K562 (cell line): Measurements from ENCODE around the gene CCNL1. TPM values are rescaled to one million over a fixed set of nuclear protein-coding genes. Genes with fewer than 3 reads are reported as not detected.

Experiments
- CBFA2T3 ChIP-seq: fragments of 450-650 bp; IDR thresholded peaks from 2 replicates; pipeline ENCODE4 v1.6.1; 2017
- FOXM1 ChIP-seq, 2 experiments: fragments of 450-650 bp in 1 of 2; sonication (generic) in 1 of 2; formaldehyde crosslinking in 1 of 2; IDR thresholded peaks; 2 replicates each; pipeline versions ENCODE4 v1.6.1 to v1.9.0; 2017 to 2022; ENCODE audit warnings: low read depth in 2 of 2, mild to moderate bottlenecking in 2 of 2, missing genetic modification reagents in 1 of 2, moderate library complexity in 1 of 2
- JUNB ChIP-seq: fragments of 450-650 bp; formaldehyde crosslinking; conservative IDR thresholded peaks from 2 replicates; pipeline ENCODE4 v1.4.0; 2020; ENCODE audit warnings: mild to moderate bottlenecking
- MAFK ChIP-seq: IDR thresholded peaks from 2 replicates; pipeline ENCODE4 v1.6.1; 2011; ENCODE audit warnings: low read length, improper control_type of control experiment
- MIER1 ChIP-seq: fragments of 450-650 bp; IDR thresholded peaks from 2 replicates; pipeline ENCODE4 v1.6.1; 2016; ENCODE audit warnings: antibody characterized with exemption, mild to moderate bottlenecking, low read depth
- PHB ChIP-seq: fragments of 250-450 bp; sonication (Bioruptor Pico); IDR thresholded peaks from 2 replicates; pipeline ENCODE4 v1.5.0; 2021
- PPARD ChIP-seq: fragments of 250-450 bp; sonication (Bioruptor Pico); IDR thresholded peaks from 2 replicates; pipeline ENCODE4 v1.8.0; 2022; ENCODE audit warnings: inconsistent platforms, mild to moderate bottlenecking, moderate library complexity
- SMARCA4 ChIP-seq: fragments of 450-650 bp; IDR thresholded peaks from 2 replicates; pipeline ENCODE4 v1.6.1; 2016
- SMARCC2 ChIP-seq: fragments of 450-650 bp; IDR thresholded peaks from 2 replicates; pipeline ENCODE4 v1.6.1; 2017; ENCODE audit warnings: antibody characterized with exemption, moderate library complexity, mild to moderate bottlenecking, low read depth
- TAF1 ChIP-seq: IDR thresholded peaks from 2 replicates; pipeline ENCODE4 v1.6.1; 2011; ENCODE audit warnings: mild to moderate bottlenecking, low read length, moderate library complexity; ENCODE audit not compliant: insufficient read depth, control insufficient read depth, severe bottlenecking; ENCODE audit errors: extremely low read depth
- TAF9B ChIP-seq: fragments of 450-650 bp; IDR thresholded peaks from 2 replicates; pipeline ENCODE4 v1.6.1; 2018; ENCODE audit warnings: mild to moderate bottlenecking; ENCODE audit not compliant: partially characterized antibody
- TOE1 ChIP-seq, 2 experiments: fragments of 450-650 bp in 1 of 2; sonication (generic) in 1 of 2; formaldehyde crosslinking in 1 of 2; IDR thresholded peaks; 2 replicates each; pipeline versions ENCODE4 v1.7.1 to v1.8.0; 2016 to 2022; ENCODE audit warnings: borderline replicate concordance in 2 of 2, mild to moderate bottlenecking in 2 of 2, antibody characterized with exemption in 1 of 2, inconsistent platforms in 1 of 2, low read depth in 1 of 2, missing genetic modification reagents in 1 of 2, moderate library complexity in 1 of 2
- ZNF324 ChIP-seq: fragments of 250-450 bp; sonication (Bioruptor Pico); IDR thresholded peaks from 2 replicates; pipeline ENCODE4 v1.4.0; 2020; ENCODE audit warnings: mild to moderate bottlenecking
- ZNF76 ChIP-seq: fragments of 250-450 bp; sonication (Bioruptor Pico); IDR thresholded peaks from 2 replicates; pipeline ENCODE4 v1.4.0; 2020; ENCODE audit warnings: mild to moderate bottlenecking, moderate library complexity, borderline replicate concordance
- polyA plus RNA-seq, 8 experiments: library from polyadenylated mRNA; depleted of rRNA in 4 of 8; stranded (reverse) in 5 of 8; unstranded in 3 of 8; fragments of >200 nt; fragmentation: Nextera tagmentation in 2 of 8; fragmentation: Illumina TruSeq in 1 of 8; extraction: Ambion mirVana in 2 of 8; extraction: Trizol in 1 of 8; gene quantifications; 2 replicates each; pipeline versions ENCODE4 v1.2.1 to v1.2.3, GENCODE V29; 2011 to 2014; ENCODE audit warnings: inconsistent platforms in 1 of 8, missing spikeins in 1 of 8
- total RNA-seq, 7 experiments: library from RNA; depleted of rRNA in 6 of 7; stranded (reverse); fragments of >200 nt in 6 of 7; fragmentation: Illumina TruSeq in 2 of 7; extraction: Trizol in 2 of 7; gene quantifications; 2 replicates each; pipeline versions ENCODE4 v1.2.1 to v1.2.3, GENCODE V29; 2011 to 2021; ENCODE audit warnings: low replicate concordance in 1 of 7
- TF ChIP-seq, protein P1 (sequence below): fragments of 250-450 bp; sonication (Bioruptor Pico); IDR thresholded peaks from 2 replicates; pipeline ENCODE4 v1.8.0; 2022; ENCODE audit warnings: moderate library complexity, mild to moderate bottlenecking, inconsistent platforms
- TF ChIP-seq, protein P2 (sequence below): fragments of 450-650 bp; IDR thresholded peaks from 2 replicates; pipeline ENCODE4 v1.6.1; 2016; ENCODE audit warnings: mild to moderate bottlenecking, moderate library complexity

CCNL1 gene
- total and polyA plus RNA-seq, 9 of the 15 experiments (the other 6 are each of a cell fraction or from before 2014, with no cell fraction given) = 16.1 to 186 (median 132) TPM

DNA sequence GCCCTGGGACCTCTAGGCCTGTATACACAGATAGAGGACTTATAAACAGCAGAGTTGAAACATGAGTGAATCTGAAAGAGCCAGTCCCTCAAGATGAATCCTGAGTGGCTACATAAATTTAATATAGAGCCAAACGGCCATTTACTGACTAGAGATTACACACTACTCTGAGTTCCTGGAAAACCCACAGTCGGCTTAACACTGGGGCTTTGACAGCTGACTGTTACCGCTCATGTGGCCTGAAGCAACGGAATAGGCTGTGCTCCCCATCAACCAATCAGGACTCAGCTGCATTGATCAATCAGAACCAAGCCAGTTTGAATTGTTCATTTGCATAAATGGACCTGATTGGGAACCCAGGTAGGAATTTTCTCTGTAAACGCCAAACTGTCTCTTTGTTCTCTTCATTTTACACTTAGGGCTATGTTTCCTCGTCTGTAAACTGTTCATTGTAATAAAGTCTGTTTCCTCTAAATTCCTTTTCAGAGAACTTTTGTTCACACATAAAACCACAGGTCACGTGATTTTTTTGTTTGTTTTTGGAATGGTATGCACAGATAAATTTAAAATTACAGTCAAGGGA, 40.5 kb downstream of the CCNL1 start (continued):
- TF ChIP-seq TOE1 (IDR thresholded peaks at IDR 0.05; ENCODE audit: borderline replicate concordance) (peak; percentile 93), TOE1 (CRISPR knock-in tag; IDR thresholded peaks at IDR 0.05; ENCODE audit: borderline replicate concordance, low read depth) (no peak), TAF9B (peak; percentile 35), MIER1 (no peak), FOXM1 (IDR thresholded peaks at IDR 0.05; ENCODE audit: low read depth) (peak; percentile 95), FOXM1 (CRISPR knock-in tag; IDR thresholded peaks at IDR 0.05; ENCODE audit: low read depth) (no peak), SMARCC2 (no peak), JUNB (CRISPR knock-in tag) (no peak), ZNF324 (CRISPR knock-in tag) (no peak), PHB (CRISPR knock-in tag) (no peak), PPARD (CRISPR knock-in tag) (no peak), MAFK (no peak), SMARCA4 (peak; percentile 11; the same call in 1 of the 2 replicates), TAF1 (no peak), ZNF76 (CRISPR knock-in tag) (no peak), CBFA2T3 (peak; percentile 69)
- TF ChIP-seq, protein P1, sequence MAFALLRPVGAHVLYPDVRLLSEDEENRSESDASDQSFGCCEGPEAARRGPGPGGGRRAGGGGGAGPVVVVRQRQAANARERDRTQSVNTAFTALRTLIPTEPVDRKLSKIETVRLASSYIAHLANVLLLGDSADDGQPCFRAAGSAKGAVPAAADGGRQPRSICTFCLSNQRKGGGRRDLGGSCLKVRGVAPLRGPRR (CRISPR knock-in tag) = no peak
- TF ChIP-seq, protein P2, sequence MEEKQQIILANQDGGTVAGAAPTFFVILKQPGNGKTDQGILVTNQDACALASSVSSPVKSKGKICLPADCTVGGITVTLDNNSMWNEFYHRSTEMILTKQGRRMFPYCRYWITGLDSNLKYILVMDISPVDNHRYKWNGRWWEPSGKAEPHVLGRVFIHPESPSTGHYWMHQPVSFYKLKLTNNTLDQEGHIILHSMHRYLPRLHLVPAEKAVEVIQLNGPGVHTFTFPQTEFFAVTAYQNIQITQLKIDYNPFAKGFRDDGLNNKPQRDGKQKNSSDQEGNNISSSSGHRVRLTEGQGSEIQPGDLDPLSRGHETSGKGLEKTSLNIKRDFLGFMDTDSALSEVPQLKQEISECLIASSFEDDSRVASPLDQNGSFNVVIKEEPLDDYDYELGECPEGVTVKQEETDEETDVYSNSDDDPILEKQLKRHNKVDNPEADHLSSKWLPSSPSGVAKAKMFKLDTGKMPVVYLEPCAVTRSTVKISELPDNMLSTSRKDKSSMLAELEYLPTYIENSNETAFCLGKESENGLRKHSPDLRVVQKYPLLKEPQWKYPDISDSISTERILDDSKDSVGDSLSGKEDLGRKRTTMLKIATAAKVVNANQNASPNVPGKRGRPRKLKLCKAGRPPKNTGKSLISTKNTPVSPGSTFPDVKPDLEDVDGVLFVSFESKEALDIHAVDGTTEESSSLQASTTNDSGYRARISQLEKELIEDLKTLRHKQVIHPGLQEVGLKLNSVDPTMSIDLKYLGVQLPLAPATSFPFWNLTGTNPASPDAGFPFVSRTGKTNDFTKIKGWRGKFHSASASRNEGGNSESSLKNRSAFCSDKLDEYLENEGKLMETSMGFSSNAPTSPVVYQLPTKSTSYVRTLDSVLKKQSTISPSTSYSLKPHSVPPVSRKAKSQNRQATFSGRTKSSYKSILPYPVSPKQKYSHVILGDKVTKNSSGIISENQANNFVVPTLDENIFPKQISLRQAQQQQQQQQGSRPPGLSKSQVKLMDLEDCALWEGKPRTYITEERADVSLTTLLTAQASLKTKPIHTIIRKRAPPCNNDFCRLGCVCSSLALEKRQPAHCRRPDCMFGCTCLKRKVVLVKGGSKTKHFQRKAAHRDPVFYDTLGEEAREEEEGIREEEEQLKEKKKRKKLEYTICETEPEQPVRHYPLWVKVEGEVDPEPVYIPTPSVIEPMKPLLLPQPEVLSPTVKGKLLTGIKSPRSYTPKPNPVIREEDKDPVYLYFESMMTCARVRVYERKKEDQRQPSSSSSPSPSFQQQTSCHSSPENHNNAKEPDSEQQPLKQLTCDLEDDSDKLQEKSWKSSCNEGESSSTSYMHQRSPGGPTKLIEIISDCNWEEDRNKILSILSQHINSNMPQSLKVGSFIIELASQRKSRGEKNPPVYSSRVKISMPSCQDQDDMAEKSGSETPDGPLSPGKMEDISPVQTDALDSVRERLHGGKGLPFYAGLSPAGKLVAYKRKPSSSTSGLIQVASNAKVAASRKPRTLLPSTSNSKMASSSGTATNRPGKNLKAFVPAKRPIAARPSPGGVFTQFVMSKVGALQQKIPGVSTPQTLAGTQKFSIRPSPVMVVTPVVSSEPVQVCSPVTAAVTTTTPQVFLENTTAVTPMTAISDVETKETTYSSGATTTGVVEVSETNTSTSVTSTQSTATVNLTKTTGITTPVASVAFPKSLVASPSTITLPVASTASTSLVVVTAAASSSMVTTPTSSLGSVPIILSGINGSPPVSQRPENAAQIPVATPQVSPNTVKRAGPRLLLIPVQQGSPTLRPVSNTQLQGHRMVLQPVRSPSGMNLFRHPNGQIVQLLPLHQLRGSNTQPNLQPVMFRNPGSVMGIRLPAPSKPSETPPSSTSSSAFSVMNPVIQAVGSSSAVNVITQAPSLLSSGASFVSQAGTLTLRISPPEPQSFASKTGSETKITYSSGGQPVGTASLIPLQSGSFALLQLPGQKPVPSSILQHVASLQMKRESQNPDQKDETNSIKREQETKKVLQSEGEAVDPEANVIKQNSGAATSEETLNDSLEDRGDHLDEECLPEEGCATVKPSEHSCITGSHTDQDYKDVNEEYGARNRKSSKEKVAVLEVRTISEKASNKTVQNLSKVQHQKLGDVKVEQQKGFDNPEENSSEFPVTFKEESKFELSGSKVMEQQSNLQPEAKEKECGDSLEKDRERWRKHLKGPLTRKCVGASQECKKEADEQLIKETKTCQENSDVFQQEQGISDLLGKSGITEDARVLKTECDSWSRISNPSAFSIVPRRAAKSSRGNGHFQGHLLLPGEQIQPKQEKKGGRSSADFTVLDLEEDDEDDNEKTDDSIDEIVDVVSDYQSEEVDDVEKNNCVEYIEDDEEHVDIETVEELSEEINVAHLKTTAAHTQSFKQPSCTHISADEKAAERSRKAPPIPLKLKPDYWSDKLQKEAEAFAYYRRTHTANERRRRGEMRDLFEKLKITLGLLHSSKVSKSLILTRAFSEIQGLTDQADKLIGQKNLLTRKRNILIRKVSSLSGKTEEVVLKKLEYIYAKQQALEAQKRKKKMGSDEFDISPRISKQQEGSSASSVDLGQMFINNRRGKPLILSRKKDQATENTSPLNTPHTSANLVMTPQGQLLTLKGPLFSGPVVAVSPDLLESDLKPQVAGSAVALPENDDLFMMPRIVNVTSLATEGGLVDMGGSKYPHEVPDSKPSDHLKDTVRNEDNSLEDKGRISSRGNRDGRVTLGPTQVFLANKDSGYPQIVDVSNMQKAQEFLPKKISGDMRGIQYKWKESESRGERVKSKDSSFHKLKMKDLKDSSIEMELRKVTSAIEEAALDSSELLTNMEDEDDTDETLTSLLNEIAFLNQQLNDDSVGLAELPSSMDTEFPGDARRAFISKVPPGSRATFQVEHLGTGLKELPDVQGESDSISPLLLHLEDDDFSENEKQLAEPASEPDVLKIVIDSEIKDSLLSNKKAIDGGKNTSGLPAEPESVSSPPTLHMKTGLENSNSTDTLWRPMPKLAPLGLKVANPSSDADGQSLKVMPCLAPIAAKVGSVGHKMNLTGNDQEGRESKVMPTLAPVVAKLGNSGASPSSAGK = peak; percentile 69
